ENCODE data around the gene WNT3A.
A peak's percentile ranks its signal among the peaks of the same experiment; 100 is the strongest.

Gene WNT3A

DNA sequence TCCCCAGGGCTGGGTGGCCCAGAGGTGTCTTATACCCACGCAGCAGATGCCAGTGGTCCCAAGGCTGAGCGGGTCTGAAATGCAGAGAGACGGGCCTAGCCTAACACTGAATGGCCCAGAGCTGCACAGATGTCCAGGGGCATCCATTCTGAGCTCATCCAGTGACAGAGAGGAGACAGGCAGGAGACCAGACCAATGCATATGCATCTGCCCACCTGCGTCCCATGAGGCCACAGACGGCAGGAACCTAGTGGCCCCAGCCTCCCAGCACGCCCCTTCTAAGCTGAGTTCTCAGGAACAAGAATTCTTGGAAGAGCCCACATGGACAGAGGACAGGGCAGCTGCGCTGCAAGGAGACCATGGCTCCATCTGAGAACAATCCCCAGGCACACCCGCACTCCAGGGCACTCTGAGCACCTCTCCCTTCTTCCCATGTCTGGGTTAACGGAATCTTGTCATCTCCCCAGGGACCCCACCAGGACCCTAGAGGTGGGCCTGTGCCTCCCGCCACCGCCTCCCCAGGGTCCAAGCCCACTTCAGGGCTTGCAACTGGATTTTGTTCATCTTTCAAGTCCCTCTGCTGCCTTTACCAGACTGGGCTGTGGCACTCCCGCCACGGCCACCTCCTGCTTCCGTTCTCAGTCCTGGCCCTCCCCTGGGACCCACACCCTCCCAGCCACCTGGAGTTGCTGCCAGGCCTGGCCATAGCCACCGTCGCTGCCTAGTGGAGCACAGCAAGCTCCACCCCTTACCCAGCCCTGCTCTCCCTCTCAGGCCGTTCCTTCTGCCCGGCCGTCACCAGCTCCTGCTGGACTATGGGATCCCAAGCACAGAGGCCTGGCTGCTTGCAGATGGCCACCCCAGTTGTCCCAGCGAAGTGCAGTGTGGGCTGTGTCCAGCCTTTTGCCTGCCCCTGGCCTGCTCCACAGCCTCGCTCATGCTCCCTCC is 3.3 kb downstream of the WNT3A start:
- TF ChIP-seq ZNF341 (tag by site-specific recombination; IDR thresholded peaks at IDR 0.05; ENCODE audit: low read depth) (peak; percentile 38; the same call in 1 of the 2 replicates), ZNF596 (tag by site-specific recombination; IDR thresholded peaks at IDR 0.05) (0 out of 2 replicates have a peak, but pooled peaks have one; percentile 15), MYNN (tag by site-specific recombination; IDR thresholded peaks at IDR 0.05; ENCODE audit: borderline replicate concordance) (no peak), ZIC2 (tag by site-specific recombination; IDR thresholded peaks at IDR 0.05) (0 out of 2 replicates have a peak, but pooled peaks have one; percentile 33), ZNF76 (tag by site-specific recombination; IDR thresholded peaks at IDR 0.05; ENCODE audit: borderline replicate concordance, low read depth) (no peak), ZNF629 (tag by site-specific recombination; IDR thresholded peaks at IDR 0.05) (no peak), ZBTB8A (tag by site-specific recombination; IDR thresholded peaks at IDR 0.05) (no peak), ZNF157 (tag by site-specific recombination; IDR thresholded peaks at IDR 0.05) (no peak), ZBTB17 (tag by site-specific recombination; IDR thresholded peaks at IDR 0.05) (no peak), ZNF514 (tag by site-specific recombination; IDR thresholded peaks at IDR 0.05) (no peak), ZNF23 (tag by site-specific recombination; IDR thresholded peaks at IDR 0.05; ENCODE audit: borderline replicate concordance) (no peak), ZFHX2 (tag by site-specific recombination; conservative IDR thresholded peaks at IDR 0.05) (no peak), ZNF843 (tag by site-specific recombination; IDR thresholded peaks at IDR 0.05) (no peak), ZNF16 (tag by site-specific recombination; IDR thresholded peaks at IDR 0.05; ENCODE audit: low read depth) (no peak), ZNF561 (tag by site-specific recombination; IDR thresholded peaks at IDR 0.05; ENCODE audit: borderline replicate concordance) (no peak), ZNF501 (tag by site-specific recombination; IDR thresholded peaks at IDR 0.05) (no peak), ZNF529 (tag by site-specific recombination; IDR thresholded peaks at IDR 0.05; ENCODE audit: insufficient replicate concordance) (no peak), ZNF423 (tag by site-specific recombination; IDR thresholded peaks at IDR 0.05) (peak; percentile 75), GLIS2 (tag by site-specific recombination; IDR thresholded peaks at IDR 0.05) (peak; percentile 31), ZNF660 (tag by site-specific recombination; IDR thresholded peaks at IDR 0.05) (no peak)
- TF ChIP-seq, protein P1, sequence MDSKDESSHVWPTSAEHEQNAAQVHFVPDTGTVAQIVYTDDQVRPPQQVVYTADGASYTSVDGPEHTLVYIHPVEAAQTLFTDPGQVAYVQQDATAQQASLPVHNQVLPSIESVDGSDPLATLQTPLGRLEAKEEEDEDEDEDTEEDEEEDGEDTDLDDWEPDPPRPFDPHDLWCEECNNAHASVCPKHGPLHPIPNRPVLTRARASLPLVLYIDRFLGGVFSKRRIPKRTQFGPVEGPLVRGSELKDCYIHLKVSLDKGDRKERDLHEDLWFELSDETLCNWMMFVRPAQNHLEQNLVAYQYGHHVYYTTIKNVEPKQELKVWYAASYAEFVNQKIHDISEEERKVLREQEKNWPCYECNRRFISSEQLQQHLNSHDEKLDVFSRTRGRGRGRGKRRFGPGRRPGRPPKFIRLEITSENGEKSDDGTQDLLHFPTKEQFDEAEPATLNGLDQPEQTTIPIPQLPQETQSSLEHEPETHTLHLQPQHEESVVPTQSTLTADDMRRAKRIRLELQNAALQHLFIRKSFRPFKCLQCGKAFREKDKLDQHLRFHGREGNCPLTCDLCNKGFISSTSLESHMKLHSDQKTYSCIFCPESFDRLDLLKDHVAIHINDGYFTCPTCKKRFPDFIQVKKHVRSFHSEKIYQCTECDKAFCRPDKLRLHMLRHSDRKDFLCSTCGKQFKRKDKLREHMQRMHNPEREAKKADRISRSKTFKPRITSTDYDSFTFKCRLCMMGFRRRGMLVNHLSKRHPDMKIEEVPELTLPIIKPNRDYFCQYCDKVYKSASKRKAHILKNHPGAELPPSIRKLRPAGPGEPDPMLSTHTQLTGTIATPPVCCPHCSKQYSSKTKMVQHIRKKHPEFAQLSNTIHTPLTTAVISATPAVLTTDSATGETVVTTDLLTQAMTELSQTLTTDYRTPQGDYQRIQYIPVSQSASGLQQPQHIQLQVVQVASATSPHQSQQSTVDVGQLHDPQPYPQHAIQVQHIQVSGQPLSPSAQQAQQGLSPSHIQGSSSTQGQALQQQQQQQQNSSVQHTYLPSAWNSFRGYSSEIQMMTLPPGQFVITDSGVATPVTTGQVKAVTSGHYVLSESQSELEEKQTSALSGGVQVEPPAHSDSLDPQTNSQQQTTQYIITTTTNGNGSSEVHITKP (tag by site-specific recombination; IDR thresholded peaks at IDR 0.05): peak; percentile 43; the same call in 1 of the 2 replicates
- TF ChIP-seq, protein P2, sequence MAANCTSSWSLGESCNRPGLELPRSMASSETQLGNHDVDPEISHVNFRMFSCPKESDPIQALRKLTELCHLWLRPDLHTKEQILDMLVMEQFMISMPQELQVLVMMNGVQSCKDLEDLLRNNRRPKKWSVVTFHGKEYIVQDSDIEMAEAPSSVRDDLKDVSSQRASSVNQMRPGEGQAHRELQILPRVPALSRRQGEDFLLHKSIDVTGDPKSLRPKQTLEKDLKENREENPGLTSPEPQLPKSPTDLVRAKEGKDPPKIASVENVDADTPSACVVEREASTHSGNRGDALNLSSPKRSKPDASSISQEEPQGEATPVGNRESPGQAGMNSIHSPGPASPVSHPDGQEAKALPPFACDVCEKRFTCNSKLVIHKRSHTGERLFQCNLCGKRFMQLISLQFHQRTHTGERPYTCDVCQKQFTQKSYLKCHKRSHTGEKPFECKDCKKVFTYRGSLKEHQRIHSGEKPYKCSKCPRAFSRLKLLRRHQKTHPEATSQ (tag by site-specific recombination; IDR thresholded peaks at IDR 0.05): no peak
- TF ChIP-seq, protein P3, sequence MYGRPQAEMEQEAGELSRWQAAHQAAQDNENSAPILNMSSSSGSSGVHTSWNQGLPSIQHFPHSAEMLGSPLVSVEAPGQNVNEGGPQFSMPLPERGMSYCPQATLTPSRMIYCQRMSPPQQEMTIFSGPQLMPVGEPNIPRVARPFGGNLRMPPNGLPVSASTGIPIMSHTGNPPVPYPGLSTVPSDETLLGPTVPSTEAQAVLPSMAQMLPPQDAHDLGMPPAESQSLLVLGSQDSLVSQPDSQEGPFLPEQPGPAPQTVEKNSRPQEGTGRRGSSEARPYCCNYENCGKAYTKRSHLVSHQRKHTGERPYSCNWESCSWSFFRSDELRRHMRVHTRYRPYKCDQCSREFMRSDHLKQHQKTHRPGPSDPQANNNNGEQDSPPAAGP (tag by site-specific recombination; IDR thresholded peaks at IDR 0.05): 0 out of 2 replicates have a peak, but pooled peaks have one; percentile 56
- TF ChIP-seq, protein P4, sequence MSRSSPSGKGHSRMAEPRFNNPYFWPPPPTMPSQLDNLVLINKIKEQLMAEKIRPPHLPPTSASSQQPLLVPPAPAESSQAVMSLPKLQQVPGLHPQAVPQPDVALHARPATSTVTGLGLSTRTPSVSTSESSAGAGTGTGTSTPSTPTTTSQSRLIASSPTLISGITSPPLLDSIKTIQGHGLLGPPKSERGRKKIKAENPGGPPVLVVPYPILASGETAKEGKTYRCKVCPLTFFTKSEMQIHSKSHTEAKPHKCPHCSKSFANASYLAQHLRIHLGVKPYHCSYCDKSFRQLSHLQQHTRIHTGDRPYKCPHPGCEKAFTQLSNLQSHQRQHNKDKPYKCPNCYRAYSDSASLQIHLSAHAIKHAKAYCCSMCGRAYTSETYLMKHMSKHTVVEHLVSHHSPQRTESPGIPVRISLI (tag by site-specific recombination; IDR thresholded peaks at IDR 0.05): no peak
- TF ChIP-seq, protein P5, sequence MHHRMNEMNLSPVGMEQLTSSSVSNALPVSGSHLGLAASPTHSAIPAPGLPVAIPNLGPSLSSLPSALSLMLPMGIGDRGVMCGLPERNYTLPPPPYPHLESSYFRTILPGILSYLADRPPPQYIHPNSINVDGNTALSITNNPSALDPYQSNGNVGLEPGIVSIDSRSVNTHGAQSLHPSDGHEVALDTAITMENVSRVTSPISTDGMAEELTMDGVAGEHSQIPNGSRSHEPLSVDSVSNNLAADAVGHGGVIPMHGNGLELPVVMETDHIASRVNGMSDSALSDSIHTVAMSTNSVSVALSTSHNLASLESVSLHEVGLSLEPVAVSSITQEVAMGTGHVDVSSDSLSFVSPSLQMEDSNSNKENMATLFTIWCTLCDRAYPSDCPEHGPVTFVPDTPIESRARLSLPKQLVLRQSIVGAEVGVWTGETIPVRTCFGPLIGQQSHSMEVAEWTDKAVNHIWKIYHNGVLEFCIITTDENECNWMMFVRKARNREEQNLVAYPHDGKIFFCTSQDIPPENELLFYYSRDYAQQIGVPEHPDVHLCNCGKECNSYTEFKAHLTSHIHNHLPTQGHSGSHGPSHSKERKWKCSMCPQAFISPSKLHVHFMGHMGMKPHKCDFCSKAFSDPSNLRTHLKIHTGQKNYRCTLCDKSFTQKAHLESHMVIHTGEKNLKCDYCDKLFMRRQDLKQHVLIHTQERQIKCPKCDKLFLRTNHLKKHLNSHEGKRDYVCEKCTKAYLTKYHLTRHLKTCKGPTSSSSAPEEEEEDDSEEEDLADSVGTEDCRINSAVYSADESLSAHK (tag by site-specific recombination; IDR thresholded peaks at IDR 0.05): no peak
- H3K9me3 ChIP-seq (ENCODE audit: control insufficient read depth, insufficient read depth, low read depth, low read length): no peaks in the 10 kb centered on the region
- no peak overlapping the region for H3K27ac ChIP-seq (ENCODE audit: extremely low read depth, low read depth, low read length)
- ChIA-PET POLR2A (no interaction called here), CTCF (interaction anchor here (1.2 kb wide), 1 partner anchor 13 kb away, joined by 3 read pairs; no protein-coding TSS in a partner anchor)
- H3K4me3 ChIP-seq (ENCODE audit: low read depth, low read length): no peak overlapping the region
- H3K4me1 ChIP-seq (ENCODE audit: control insufficient read depth, insufficient read depth, low read length): peaks cover 4% of the 10 kb centered on the region
- no peaks in the 10 kb centered on the region for H3K36me3 ChIP-seq (ENCODE audit: control insufficient read depth in 2 of 2, insufficient read depth in 1 of 2, low read length in 2 of 2)
